GM12878 (cell line): ENCODE results near the gene TRHDE. TPM values are rescaled to one million over a fixed set of nuclear protein-coding genes. Genes with fewer than 3 reads are reported as not detected.

Source experiments
- ATAC-seq: fragments of 200-7000 bp; cut with Tn5 transposase; 3 replicates; pipeline ENCODE4 v1.9.1; 2020; ENCODE audit warnings: mild to moderate bottlenecking, moderate library complexity
- BruUV-seq: library from RNA; stranded (reverse); fragments of 400-500 nt; replicated peaks from 2 replicates; lab custom pipeline; 2021; lab: Mats Ljungman, UMichigan
- CTCF ChIA-PET: fragments of 300-600 bp; sonication (Branson Sonifier 250); formaldehyde crosslinking; extraction: SDS; loops from one replicate; lab custom pipeline; 2021; ENCODE audit warnings: inconsistent platforms; lab: Yijun Ruan, JAX
- POLR2A ChIA-PET: fragments of 350-600 bp; formaldehyde crosslinking; extraction: SDS; loops from one replicate; lab custom pipeline; 2021; ENCODE audit warnings: inconsistent platforms; lab: Charles Lee
- RAD21 ChIA-PET: fragments of 300-600 bp; sonication (Branson Sonifier 250); formaldehyde crosslinking; loops from one replicate; lab custom pipeline; 2023; ENCODE audit warnings: antibody characterized with exemption; ENCODE audit not compliant: unreplicated experiment; lab: Charles Lee
- SMC1A ChIA-PET: fragments of 300-600 bp; sonication (Branson Sonifier 250); formaldehyde crosslinking; loops from one replicate; lab custom pipeline; 2023; ENCODE audit not compliant: unreplicated experiment, uncharacterized antibody; lab: Charles Lee
- DNase-seq: peaks from one replicate; pipeline ENCODE4 v3.0.0-alpha.2; 2011; ENCODE audit warnings: low read depth, low spot score
- FAIRE-seq: peaks from 3 replicates; lab custom pipeline; 2011; peaks lifted over from hg19 to GRCh38; lab: Jason Lieb, UNC
- H2AFZ ChIP-seq: 2 replicates; pipeline ENCODE4 v1.6.0; 2011; ENCODE audit warnings: low read depth, low read length, control low read depth; ENCODE audit not compliant: control insufficient read depth
- H3K27ac ChIP-seq: 2 replicates; pipeline ENCODE4 v1.5.1; 2011; ENCODE audit warnings: control low read depth; ENCODE audit not compliant: control insufficient read depth, insufficient read depth
- H3K27me3 ChIP-seq, 2 experiments: replicated peaks in 1 of 2; 2 replicates each; pipeline versions ENCODE4 v1.6.0 to v1.6.1; 2011; ENCODE audit warnings: low read length in 1 of 2; ENCODE audit not compliant: control insufficient read depth in 2 of 2, insufficient read depth in 2 of 2
- H3K36me3 ChIP-seq, 2 experiments: 2 replicates each; pipeline ENCODE4 v1.5.1; 2011; ENCODE audit warnings: low read length in 1 of 2; ENCODE audit not compliant: control insufficient read depth in 2 of 2, insufficient read depth in 2 of 2
- H3K4me1 ChIP-seq: 2 replicates; pipeline ENCODE4 v1.6.1; 2011; ENCODE audit warnings: mild to moderate bottlenecking, low read length, moderate library complexity, mixed read lengths; ENCODE audit not compliant: control insufficient read depth, insufficient read depth
- H3K4me2 ChIP-seq: 2 replicates; pipeline ENCODE4 v1.6.0; 2011; ENCODE audit warnings: control low read depth; ENCODE audit not compliant: control insufficient read depth, insufficient read depth
- H3K4me3 ChIP-seq: fragments of 200-600 bp; sonication (generic); 2 replicates; pipeline ENCODE4 v1.5.1; 2016
- H3K79me2 ChIP-seq: 2 replicates; pipeline ENCODE4 v1.6.0; 2011; ENCODE audit warnings: low read length; ENCODE audit not compliant: control insufficient read depth, insufficient read depth
- H3K9ac ChIP-seq: 2 replicates; pipeline ENCODE4 v1.8.0; 2011; ENCODE audit warnings: low read length, control low read depth, mixed read lengths; ENCODE audit not compliant: control insufficient read depth, insufficient read depth
- H3K9me3 ChIP-seq: replicated peaks from 3 replicates; pipeline ENCODE4 v1.5.1; 2011; ENCODE audit warnings: mild to moderate bottlenecking, low read length; ENCODE audit not compliant: control insufficient read depth, insufficient read depth
- H4K20me1 ChIP-seq: 2 replicates; pipeline ENCODE4 v1.6.0; 2011; ENCODE audit not compliant: control insufficient read depth, insufficient read depth
- BMI1 ChIP-seq: fragments of 450-650 bp; IDR thresholded peaks from 2 replicates; pipeline ENCODE4 v1.6.1; 2016; ENCODE audit warnings: mild to moderate bottlenecking, moderate library complexity, borderline replicate concordance
- CREB1 ChIP-seq: IDR thresholded peaks from 2 replicates; pipeline ENCODE4 v1.6.1; 2012; ENCODE audit warnings: low read depth, mild to moderate bottlenecking, inconsistent platforms
- DPF2 ChIP-seq: fragments of 450-650 bp; IDR thresholded peaks from 2 replicates; pipeline ENCODE4 v1.6.1; 2017; ENCODE audit warnings: mild to moderate bottlenecking
- EZH2 ChIP-seq: IDR thresholded peaks from 2 replicates; pipeline ENCODE4 v1.6.1; 2012; ENCODE audit warnings: low read depth, mild to moderate bottlenecking, control low read depth, inconsistent platforms, low read length, borderline replicate concordance; ENCODE audit not compliant: control insufficient read depth
- FOS ChIP-seq: IDR thresholded peaks from 3 replicates; pipeline ENCODE4 v1.6.1; 2011; ENCODE audit warnings: borderline replicate concordance; ENCODE audit not compliant: insufficient read length; ENCODE audit errors: extremely low read depth
- IRF4 ChIP-seq: IDR thresholded peaks from 2 replicates; pipeline ENCODE4 v1.6.1; 2011; ENCODE audit warnings: low read depth, low read length
- KAT2A ChIP-seq: conservative IDR thresholded peaks from 2 replicates; pipeline ENCODE4 v1.6.1; 2011; ENCODE audit warnings: low read depth, low read length; ENCODE audit not compliant: control insufficient read depth
- NFXL1 ChIP-seq: fragments of 450-650 bp; IDR thresholded peaks from 2 replicates; pipeline ENCODE4 v1.6.1; 2017; ENCODE audit warnings: antibody characterized with exemption, mild to moderate bottlenecking, borderline replicate concordance
- NFYA ChIP-seq: IDR thresholded peaks from 2 replicates; pipeline ENCODE4 v1.6.1; 2011; ENCODE audit warnings: low read depth, mild to moderate bottlenecking, low read length, improper control_type of control experiment, borderline replicate concordance
- RB1 ChIP-seq: fragments of 450-650 bp; formaldehyde crosslinking; IDR thresholded peaks from 2 replicates; pipeline ENCODE4 v1.6.1; 2017; ENCODE audit warnings: mild to moderate bottlenecking, borderline replicate concordance
- RFX5 ChIP-seq: IDR thresholded peaks from 2 replicates; pipeline ENCODE4 v1.6.1; 2011; ENCODE audit warnings: low read depth, low read length, improper control_type of control experiment
- SP1 ChIP-seq: IDR thresholded peaks from one replicate; pipeline ENCODE4 v1.6.1; 2011; ENCODE audit warnings: low read depth, low read length
- SPI1 ChIP-seq: IDR thresholded peaks from 2 replicates; pipeline ENCODE4 v1.6.1; 2011; ENCODE audit warnings: low read depth, mild to moderate bottlenecking, low read length, moderate library complexity, borderline replicate concordance; ENCODE audit not compliant: insufficient read depth
- ZNF24 ChIP-seq: fragments of 450-650 bp; IDR thresholded peaks from 2 replicates; pipeline ENCODE4 v1.6.1; 2017; ENCODE audit warnings: antibody characterized with exemption, mild to moderate bottlenecking
- WGBS: methylation state at CpG from one replicate; pipeline ENCODE4 v1.1.6; 2016; ENCODE audit warnings: low lambda C conversion rate; ENCODE audit not compliant: insufficient replicate concordance, insufficient coverage; ENCODE audit errors: missing lambda C conversion rate; 5-methylcytosine and 5-hydroxymethylcytosine counted together
- in situ Hi-C: fragments of 300-500 bp; cut with MboI; formaldehyde crosslinking; loops from 9 replicates; pipeline ENCODE4 v1.14.3; 2018; ENCODE audit warnings: mixed read lengths
- intact Hi-C: fragments of 100-400 bp; cut with micrococcal nuclease; formaldehyde crosslinking; loops from one replicate; pipeline ENCODE4 v1.14.2; 2022; ENCODE audit not compliant: unreplicated experiment
- polyA plus RNA-seq, 11 experiments: library from polyadenylated mRNA; depleted of rRNA in 4 of 11; unstranded in 6 of 11; stranded (reverse) in 5 of 11; fragments of >200 nt; fragmentation: Nextera tagmentation in 4 of 11; fragmentation: Illumina TruSeq in 1 of 11; extraction: Ambion mirVana in 4 of 11; extraction: Trizol in 1 of 11; gene quantifications; 1 replicate in 1 of 11; 2 replicates in 10 of 11; pipeline versions ENCODE4 v1.2.1 to v1.2.3, GENCODE V29; 2011 to 2016; ENCODE audit warnings: inconsistent platforms in 2 of 11, missing spikeins in 2 of 11, low read depth in 1 of 11
- total RNA-seq, 4 experiments: library from RNA; depleted of rRNA in 3 of 4; stranded (reverse); fragments of >200 nt in 3 of 4; fragmentation: Illumina TruSeq in 1 of 4; extraction: Trizol in 1 of 4; gene quantifications; 2 replicates each; pipeline versions ENCODE4 v1.2.1 to v1.2.3, GENCODE V29; 2013 to 2021
- TF ChIP-seq, protein P1 (sequence below): fragments of 450-650 bp; IDR thresholded peaks from 2 replicates; pipeline ENCODE4 v1.6.1; 2018; ENCODE audit warnings: borderline replicate concordance, mild to moderate bottlenecking; ENCODE audit not compliant: partially characterized antibody
- TF ChIP-seq, protein P2 (sequence below): fragments of 150-350 bp; IDR thresholded peaks from 2 replicates; pipeline ENCODE4 v1.6.1; 2016; ENCODE audit warnings: low read depth, low read length
- TF ChIP-seq, protein P3 (sequence below): fragments of 450-650 bp; IDR thresholded peaks from 2 replicates; pipeline ENCODE4 v1.6.1; 2016; ENCODE audit warnings: mild to moderate bottlenecking

The TRHDE gene
- total and polyA plus RNA-seq, 10 of the 15 experiments (the other 5 are each of a cell fraction or from before 2014, with no cell fraction given) = not detected

DNA sequence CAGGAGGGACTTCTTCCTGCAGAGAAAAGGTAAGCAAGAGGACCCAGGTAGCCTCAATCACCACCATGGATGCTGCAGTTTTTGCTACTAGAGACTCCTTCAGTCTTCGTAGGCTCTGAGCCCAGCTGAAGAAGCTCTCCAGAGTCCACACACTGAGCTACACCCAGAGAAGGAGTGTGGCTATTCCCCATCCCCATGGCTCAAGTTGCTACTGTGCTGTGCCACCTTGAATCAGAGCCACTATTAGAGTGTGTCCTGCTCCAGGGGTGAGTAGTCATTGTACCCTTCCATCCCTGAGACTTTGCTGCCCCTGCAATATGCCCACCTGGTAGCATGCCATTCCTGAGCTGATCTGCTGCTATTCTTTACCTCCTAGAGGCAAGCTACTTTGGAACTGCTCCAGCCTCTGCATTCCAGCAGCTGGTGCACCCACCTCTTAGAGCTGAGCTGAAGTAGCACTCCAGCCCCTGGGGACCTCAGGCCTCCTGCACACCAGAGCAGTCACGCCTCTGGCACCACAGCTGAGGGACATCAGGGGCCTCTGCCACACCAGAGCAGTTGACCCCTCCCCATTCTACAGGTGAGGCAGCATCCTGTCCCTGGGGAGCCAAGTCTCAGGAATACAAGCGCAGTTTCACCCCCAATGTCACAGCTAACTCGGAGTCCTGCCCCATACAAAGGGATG, 213.0 kb downstream of the TRHDE start:
- Histone ChIP-seq H3K27ac (no peak overlapping the region), H4K20me1 (no peaks in the 10 kb centered on the region), H3K9me3 (no peaks in the 10 kb centered on the region), H3K9ac (no peak overlapping the region), H3K4me3 (no peak overlapping the region), H3K27me3 (no peaks in the 10 kb centered on the region), H2AFZ (no peak overlapping the region), H3K4me1 (no peaks in the 10 kb centered on the region), H3K79me2 (no peaks in the 10 kb centered on the region), H3K36me3 (no peaks in the 10 kb centered on the region), H3K4me2 (no peak overlapping the region)
- 4% methylated on average over 4 of the region's 4 CpGs for WGBS
- CTCF ChIA-PET = no interaction called here
- in situ Hi-C loops = no loop called here
- POLR2A ChIA-PET = no interaction called here
- intact Hi-C loops = no loop called here
- RAD21 ChIA-PET = no interaction called here
- BruUV-seq = no TSS peak
- no peak for ATAC-seq
- no peak for FAIRE-seq
- SMC1A ChIA-PET = no interaction called here
- DNase-seq = no peak
- TF ChIP-seq BMI1 (no peak), RB1 (no peak), IRF4 (no peak), ZNF24 (no peak), EZH2 (no peak), SPI1 (no peak), KAT2A (no peak), NFYA (no peak), DPF2 (no peak), RFX5 (no peak), CREB1 (no peak), SP1 (no peak), FOS (no peak), NFXL1 (no peak)
- TF ChIP-seq, protein P1, sequence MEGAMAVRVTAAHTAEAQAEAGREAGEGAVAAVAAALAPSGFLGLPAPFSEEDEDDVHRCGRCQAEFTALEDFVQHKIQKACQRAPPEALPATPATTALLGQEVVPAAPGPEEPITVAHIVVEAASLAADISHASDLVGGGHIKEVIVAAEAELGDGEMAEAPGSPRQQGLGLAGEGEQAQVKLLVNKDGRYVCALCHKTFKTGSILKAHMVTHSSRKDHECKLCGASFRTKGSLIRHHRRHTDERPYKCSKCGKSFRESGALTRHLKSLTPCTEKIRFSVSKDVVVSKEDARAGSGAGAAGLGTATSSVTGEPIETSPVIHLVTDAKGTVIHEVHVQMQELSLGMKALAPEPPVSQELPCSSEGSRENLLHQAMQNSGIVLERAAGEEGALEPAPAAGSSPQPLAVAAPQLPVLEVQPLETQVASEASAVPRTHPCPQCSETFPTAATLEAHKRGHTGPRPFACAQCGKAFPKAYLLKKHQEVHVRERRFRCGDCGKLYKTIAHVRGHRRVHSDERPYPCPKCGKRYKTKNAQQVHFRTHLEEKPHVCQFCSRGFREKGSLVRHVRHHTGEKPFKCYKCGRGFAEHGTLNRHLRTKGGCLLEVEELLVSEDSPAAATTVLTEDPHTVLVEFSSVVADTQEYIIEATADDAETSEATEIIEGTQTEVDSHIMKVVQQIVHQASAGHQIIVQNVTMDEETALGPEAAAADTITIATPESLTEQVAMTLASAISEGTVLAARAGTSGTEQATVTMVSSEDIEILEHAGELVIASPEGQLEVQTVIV = no peak
- TF ChIP-seq, protein P2, sequence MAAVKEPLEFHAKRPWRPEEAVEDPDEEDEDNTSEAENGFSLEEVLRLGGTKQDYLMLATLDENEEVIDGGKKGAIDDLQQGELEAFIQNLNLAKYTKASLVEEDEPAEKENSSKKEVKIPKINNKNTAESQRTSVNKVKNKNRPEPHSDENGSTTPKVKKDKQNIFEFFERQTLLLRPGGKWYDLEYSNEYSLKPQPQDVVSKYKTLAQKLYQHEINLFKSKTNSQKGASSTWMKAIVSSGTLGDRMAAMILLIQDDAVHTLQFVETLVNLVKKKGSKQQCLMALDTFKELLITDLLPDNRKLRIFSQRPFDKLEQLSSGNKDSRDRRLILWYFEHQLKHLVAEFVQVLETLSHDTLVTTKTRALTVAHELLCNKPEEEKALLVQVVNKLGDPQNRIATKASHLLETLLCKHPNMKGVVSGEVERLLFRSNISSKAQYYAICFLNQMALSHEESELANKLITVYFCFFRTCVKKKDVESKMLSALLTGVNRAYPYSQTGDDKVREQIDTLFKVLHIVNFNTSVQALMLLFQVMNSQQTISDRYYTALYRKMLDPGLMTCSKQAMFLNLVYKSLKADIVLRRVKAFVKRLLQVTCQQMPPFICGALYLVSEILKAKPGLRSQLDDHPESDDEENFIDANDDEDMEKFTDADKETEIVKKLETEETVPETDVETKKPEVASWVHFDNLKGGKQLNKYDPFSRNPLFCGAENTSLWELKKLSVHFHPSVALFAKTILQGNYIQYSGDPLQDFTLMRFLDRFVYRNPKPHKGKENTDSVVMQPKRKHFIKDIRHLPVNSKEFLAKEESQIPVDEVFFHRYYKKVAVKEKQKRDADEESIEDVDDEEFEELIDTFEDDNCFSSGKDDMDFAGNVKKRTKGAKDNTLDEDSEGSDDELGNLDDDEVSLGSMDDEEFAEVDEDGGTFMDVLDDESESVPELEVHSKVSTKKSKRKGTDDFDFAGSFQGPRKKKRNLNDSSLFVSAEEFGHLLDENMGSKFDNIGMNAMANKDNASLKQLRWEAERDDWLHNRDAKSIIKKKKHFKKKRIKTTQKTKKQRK = no peak
- TF ChIP-seq, protein P3, sequence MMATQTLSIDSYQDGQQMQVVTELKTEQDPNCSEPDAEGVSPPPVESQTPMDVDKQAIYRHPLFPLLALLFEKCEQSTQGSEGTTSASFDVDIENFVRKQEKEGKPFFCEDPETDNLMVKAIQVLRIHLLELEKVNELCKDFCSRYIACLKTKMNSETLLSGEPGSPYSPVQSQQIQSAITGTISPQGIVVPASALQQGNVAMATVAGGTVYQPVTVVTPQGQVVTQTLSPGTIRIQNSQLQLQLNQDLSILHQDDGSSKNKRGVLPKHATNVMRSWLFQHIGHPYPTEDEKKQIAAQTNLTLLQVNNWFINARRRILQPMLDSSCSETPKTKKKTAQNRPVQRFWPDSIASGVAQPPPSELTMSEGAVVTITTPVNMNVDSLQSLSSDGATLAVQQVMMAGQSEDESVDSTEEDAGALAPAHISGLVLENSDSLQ = no peak
